Measurements from ENCODE around the gene WNK1. TPM values are rescaled to one million over a fixed set of nuclear protein-coding genes. Genes with fewer than 3 reads are reported as not detected.

WNK1 gene
- total and polyA plus RNA-seq, 12 donors: 14.2 to 315 (median 123) TPM

DNA sequence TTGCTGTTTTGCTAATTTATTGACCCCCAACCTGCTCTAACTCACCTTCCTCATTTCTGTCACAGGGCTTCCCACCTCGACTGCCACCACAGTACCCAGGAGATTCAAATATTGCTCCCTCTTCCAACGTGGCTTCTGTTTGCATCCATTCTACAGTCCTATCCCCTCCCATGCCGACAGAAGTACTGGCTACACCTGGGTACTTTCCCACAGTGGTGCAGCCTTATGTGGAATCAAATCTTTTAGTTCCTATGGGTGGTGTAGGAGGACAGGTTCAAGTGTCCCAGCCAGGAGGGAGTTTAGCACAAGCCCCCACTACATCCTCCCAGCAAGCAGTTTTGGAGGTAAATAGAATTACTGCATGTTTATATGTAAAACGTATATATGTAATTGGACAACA is 128.3 kb downstream of the WNK1 start:
- DNase-seq: no peak

DNA sequence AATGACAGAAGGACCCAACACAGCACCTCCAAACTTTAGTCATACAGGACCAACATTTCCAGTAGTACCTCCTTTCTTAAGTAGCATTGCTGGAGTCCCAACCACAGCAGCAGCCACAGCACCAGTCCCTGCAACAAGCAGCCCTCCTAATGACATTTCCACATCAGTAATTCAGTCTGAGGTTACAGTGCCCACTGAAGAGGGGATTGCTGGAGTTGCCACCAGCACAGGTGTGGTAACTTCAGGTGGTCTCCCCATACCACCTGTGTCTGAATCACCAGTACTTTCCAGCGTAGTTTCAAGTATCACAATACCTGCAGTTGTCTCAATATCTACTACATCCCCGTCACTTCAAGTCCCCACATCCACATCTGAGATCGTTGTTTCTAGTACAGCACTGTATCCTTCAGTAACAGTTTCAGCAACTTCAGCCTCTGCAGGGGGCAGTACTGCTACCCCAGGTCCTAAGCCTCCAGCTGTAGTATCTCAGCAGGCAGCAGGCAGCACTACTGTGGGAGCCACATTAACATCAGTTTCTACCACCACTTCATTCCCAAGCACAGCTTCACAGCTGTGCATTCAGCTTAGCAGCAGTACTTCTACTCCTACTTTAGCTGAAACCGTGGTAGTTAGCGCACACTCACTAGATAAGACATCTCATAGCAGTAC is 132.5 kb downstream of the WNK1 start:
- peaks cover 0 to 99% of the 10 kb centered on the region in 2 donors for H3K36me3 ChIP-seq (replicated peaks in 1 of 2)
- DNase-seq: no peak
- H3K4me3 ChIP-seq: no peak overlapping the region
- H3K4me1 ChIP-seq (replicated peaks in 1 of 2): no peaks in the 10 kb centered on the region
- 96% methylated on average over 5 of the region's 5 CpGs for WGBS, 4 donors
- no peaks in the 10 kb centered on the region for H3K27me3 ChIP-seq
- intact Hi-C loops (cut with DNase I): no loop called here
- no peaks in the 10 kb centered on the region for H3K9me3 ChIP-seq (replicated peaks in 1 of 3)
- H3K27ac ChIP-seq: no peak overlapping the region
- TF ChIP-seq, protein P1, sequence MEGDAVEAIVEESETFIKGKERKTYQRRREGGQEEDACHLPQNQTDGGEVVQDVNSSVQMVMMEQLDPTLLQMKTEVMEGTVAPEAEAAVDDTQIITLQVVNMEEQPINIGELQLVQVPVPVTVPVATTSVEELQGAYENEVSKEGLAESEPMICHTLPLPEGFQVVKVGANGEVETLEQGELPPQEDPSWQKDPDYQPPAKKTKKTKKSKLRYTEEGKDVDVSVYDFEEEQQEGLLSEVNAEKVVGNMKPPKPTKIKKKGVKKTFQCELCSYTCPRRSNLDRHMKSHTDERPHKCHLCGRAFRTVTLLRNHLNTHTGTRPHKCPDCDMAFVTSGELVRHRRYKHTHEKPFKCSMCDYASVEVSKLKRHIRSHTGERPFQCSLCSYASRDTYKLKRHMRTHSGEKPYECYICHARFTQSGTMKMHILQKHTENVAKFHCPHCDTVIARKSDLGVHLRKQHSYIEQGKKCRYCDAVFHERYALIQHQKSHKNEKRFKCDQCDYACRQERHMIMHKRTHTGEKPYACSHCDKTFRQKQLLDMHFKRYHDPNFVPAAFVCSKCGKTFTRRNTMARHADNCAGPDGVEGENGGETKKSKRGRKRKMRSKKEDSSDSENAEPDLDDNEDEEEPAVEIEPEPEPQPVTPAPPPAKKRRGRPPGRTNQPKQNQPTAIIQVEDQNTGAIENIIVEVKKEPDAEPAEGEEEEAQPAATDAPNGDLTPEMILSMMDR (IDR thresholded peaks at IDR 0.05): no peak
- TF ChIP-seq POLR2A (IDR thresholded peaks at IDR 0.05): no peak

More for the DNA sequence above, 128.3 kb downstream of the WNK1 start:
- Histone ChIP-seq H3K27ac (no peak overlapping the region), H3K4me3 (no peak overlapping the region), H3K9me3 (replicated peaks in 1 of 3) (no peaks in the 10 kb centered on the region), H3K36me3 (replicated peaks in 1 of 2) (peaks cover 0 to 74% of the 10 kb centered on the region in 2 donors), H3K4me1 (replicated peaks in 1 of 2) (no peaks in the 10 kb centered on the region), H3K27me3 (no peaks in the 10 kb centered on the region)
- no peak for TF ChIP-seq POLR2A (IDR thresholded peaks at IDR 0.05)
- TF ChIP-seq, protein P1 (IDR thresholded peaks at IDR 0.05): no peak
- intact Hi-C loops (cut with DNase I): no loop called here
- WGBS, 4 donors: 80 to 89% (median 85%) methylated on average over 4 of the region's 4 CpGs

GRCh38 chr12:885701-886100 is 133.3 kb downstream of the WNK1 start:
- no peak for DNase-seq
- Histone ChIP-seq H3K27ac (no peak overlapping the region), H3K4me3 (no peak overlapping the region), H3K9me3 (replicated peaks in 1 of 3) (no peaks in the 10 kb centered on the region), H3K27me3 (no peaks in the 10 kb centered on the region), H3K36me3 (replicated peaks in 1 of 2) (peaks cover 0 to 98% of the 10 kb centered on the region in 2 donors), H3K4me1 (replicated peaks in 1 of 2) (no peaks in the 10 kb centered on the region)
- intact Hi-C loops (cut with DNase I): no loop called here
- 89 to 100% (median 96%) methylated on average over 1 to 2 of the region's 2 CpGs for WGBS, 4 donors
- no peak for TF ChIP-seq POLR2A (IDR thresholded peaks at IDR 0.05)
- TF ChIP-seq, protein P1 (IDR thresholded peaks at IDR 0.05): no peak

- Histone ChIP-seq H3K4me3 (no peak overlapping the region), H3K36me3 (replicated peaks in 1 of 2) (peaks cover 0 to 97% of the 10 kb centered on the region in 2 donors), H3K9me3 (replicated peaks in 1 of 3) (no peaks in the 10 kb centered on the region), H3K4me1 (replicated peaks in 1 of 2) (no peaks in the 10 kb centered on the region), H3K27me3 (no peaks in the 10 kb centered on the region), H3K27ac (no peak overlapping the region)
- TF ChIP-seq POLR2A (IDR thresholded peaks at IDR 0.05): no peak
- TF ChIP-seq, protein P1 (IDR thresholded peaks at IDR 0.05): no peak
- no peak for DNase-seq
- intact Hi-C loops (cut with DNase I): no loop called here
- WGBS, 4 donors: 92 to 98% (median 96%) methylated on average over 2 of the region's 2 CpGs
These were observed 133.8 kb downstream of the WNK1 start for GRCh38 chr12:886206-886605.

Data from adrenal gland (tissue), 12 donors.